Cardiac fibroblast (primary cell): ENCODE measurements around the gene TRIM72.
"Not testable (repeated sequence)": the region's sequence is repeated elsewhere in the genome, so short reads cannot be mapped to it uniquely, and the experiment has no call there.

Experiments
- DNase-seq, 2 donors: peaks; one replicate each; pipeline versions ENCODE4 v3.0.0 to v3.0.0-alpha.2; 2010; ENCODE audit warnings: low read depth in 2 of 2
- H3K4me3 ChIP-seq, 2 donors: replicated peaks in 1 of 2; 1 replicate in 1 of 2; 2 replicates in 1 of 2; pipeline ENCODE4 v1.5.1; 2011; ENCODE audit warnings: low read depth in 2 of 2, low read length in 2 of 2, mild to moderate bottlenecking in 2 of 2, moderate library complexity in 1 of 2
- CTCF ChIP-seq: IDR thresholded peaks from one replicate; pipeline ENCODE4 v1.5.1; 2011; ENCODE audit warnings: low read depth, mild to moderate bottlenecking, low read length, inconsistent platforms

TRIM72 gene

GRCh38 chr16:31213877-31214707 is at the start of gene TRIM72:
Gene TRIM72, plus strand, starts transcription at chr16:31214119. Its CDS starts 620 bp downstream, at chr16:31214739.
- no peak for TF ChIP-seq CTCF
- DNase-seq, result no peak
- peak within 1 kb of the TSS; percentile 42 to 53 for H3K4me3 ChIP-seq

DNA sequence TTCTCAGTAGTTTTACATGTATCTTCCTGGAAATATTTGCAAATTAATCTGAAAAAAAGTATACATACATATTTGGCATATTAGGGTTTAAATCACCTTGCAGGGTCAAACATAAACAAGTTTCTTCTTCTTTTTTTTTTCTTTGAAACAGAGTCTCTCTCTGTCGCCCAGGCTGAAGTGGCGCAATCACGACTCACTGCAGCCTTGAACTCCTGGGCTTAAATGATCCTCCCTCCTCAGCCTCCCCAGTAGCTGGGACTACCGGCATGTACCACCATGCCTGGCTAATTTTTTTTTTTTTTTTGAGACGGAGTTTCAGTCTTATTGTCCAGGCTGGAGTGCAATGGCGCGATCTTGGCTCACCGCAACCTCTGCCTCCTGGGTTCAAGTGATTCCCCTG is 46.6 kb upstream of the TRIM72 start:
- DNase-seq, result no peak
- no peak overlapping the region for H3K4me3 ChIP-seq
- TF ChIP-seq CTCF, result no peak

DNA sequence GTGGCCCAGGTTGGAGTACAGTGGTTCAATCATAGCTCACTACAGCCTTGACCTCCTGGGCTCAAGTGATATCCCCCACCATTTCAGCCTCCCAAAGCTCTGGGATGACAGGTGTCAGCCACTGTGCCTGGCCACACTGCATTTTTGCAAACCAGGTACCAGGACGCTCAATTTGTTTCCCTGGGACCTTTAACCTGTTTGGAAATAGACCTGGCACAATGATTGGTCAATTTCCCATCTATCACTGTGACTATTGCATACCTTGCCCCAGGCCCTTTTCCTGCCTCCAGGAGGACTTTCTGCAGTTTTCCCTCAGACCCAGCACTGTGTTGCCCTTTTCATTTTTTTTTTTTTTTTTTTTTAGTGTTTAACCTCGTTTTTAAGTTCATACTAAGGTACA is 45.1 kb upstream of the TRIM72 start:
- TF ChIP-seq CTCF, result no peak
- H3K4me3 ChIP-seq, result no peak overlapping the region
- DNase-seq, result no peak

GRCh38 chr16:31170048-31170447 is 43.9 kb upstream of the TRIM72 start:
- not testable (repeated sequence) for H3K4me3 ChIP-seq
- peak in 1 of 2 donors; percentile 21 for DNase-seq

GRCh38 chr16:31177136-31177535 is 36.8 kb upstream of the TRIM72 start:
- no peak overlapping the region for H3K4me3 ChIP-seq
- TF ChIP-seq CTCF, result no peak
- peak; percentile 36 to 37 for DNase-seq

DNA sequence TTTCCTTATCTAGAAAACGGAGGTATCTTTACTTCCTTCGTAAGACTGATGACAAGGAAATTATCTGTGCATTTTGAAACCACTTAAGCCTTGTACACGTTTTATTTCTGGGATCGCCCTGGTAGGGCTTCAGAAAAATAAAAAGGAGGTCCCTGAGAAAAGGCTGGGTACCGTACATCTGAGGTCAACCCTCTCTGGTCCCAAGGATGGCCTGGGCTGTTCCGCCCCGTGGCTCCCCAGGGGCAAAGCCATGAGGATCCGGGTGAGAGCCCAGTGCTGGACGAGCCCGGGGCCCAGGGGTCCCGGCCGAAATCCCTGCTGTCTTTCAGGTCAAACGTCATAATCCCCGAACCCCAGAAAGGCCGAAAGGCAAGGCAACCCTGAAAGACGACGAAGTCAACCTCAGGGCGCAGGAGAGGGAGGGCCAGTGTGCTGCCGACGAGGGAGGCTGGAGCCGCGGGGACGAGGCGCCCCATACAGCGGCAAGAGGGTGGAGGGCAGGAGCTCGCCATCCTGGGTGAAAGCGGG is 34.6 kb upstream of the TRIM72 start:
- peak in 1 of 2 donors; percentile 28 for DNase-seq
- H3K4me3 ChIP-seq, result peak overlapping the region; percentile 91 to 92
- no peak for TF ChIP-seq CTCF

GRCh38 chr16:31179747-31180459 is 34.0 kb upstream of the TRIM72 start, which contains the start of gene FUS:
Gene FUS, plus strand, starts transcription at chr16:31180139. Its CDS starts 76 bp downstream, at chr16:31180215.
- no peak for TF ChIP-seq CTCF
- peak; percentile 93 to 94 for DNase-seq
- peak within 1 kb of the TSS; percentile 91 to 92 for H3K4me3 ChIP-seq
